NCI-H1694 treated with DMSO at 0.1 percent for 48 hours (cell line): Measurements from ENCODE around the gene GAGE12F.
"Not testable (repeated sequence)": the region's sequence is repeated elsewhere in the genome, so short reads cannot be mapped to it uniquely, and the experiment has no call there.

Experiments
- DNase-seq: peaks from one replicate; lab custom pipeline; 2025; lab: John Stamatoyannopoulos, UW

The GAGE12F gene

DNA sequence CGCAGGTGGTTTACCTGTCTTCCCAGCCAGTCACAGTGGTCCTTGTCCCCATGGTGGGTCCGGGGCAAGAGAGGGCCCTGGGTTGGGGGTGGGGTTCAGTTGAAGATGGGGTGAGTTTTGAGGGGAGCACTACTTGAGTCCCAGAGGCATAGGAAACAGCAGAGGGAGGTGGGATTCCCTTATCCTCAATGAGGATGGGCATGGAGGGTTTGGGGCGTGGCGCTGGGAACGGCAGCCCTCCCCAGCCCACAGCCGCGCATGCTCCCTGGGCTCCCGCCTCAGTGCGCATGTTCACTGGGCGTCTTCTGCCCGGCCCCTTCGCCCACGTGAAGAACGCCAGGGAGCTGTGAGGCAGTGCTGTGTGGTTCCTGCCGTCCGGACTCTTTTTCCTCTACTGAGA lies at the start of gene GAGE12F:
Gene GAGE12F (plus strand): TSS at position 301 of the 400 bp plus-strand sequence. CDS start 1,155 bp downstream, outside the sequence.
- not testable (repeated sequence) for DNase-seq

DNA sequence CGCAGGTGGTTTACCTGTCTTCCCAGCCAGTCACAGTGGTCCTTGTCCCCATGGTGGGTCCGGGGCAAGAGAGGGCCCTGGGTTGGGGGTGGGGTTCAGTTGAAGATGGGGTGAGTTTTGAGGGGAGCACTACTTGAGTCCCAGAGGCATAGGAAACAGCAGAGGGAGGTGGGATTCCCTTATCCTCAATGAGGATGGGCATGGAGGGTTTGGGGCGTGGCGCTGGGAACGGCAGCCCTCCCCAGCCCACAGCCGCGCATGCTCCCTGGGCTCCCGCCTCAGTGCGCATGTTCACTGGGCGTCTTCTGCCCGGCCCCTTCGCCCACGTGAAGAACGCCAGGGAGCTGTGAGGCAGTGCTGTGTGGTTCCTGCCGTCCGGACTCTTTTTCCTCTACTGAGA lies 28.8 kb upstream of the GAGE12F start, which contains the start of gene GAGE12C:
Gene GAGE12C (plus strand): TSS at position 301 of the 400 bp plus-strand sequence. CDS start 1,155 bp downstream, outside the sequence.
- DNase-seq: not testable (repeated sequence)

GRCh38 chrX:49541433-49541832 lies 19.2 kb upstream of the GAGE12F start, which contains the start of gene GAGE12D:
Gene GAGE12D (plus strand): TSS chrX:49541733. CDS start chrX:49542888, 1,155 bp downstream.
- not testable (repeated sequence) for DNase-seq

DNA sequence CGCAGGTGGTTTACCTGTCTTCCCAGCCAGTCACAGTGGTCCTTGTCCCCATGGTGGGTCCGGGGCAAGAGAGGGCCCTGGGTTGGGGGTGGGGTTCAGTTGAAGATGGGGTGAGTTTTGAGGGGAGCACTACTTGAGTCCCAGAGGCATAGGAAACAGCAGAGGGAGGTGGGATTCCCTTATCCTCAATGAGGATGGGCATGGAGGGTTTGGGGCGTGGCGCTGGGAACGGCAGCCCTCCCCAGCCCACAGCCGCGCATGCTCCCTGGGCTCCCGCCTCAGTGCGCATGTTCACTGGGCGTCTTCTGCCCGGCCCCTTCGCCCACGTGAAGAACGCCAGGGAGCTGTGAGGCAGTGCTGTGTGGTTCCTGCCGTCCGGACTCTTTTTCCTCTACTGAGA lies 9.7 kb upstream of the GAGE12F start, which contains the start of gene GAGE12E:
Gene GAGE12E (plus strand): TSS at position 301 of the 400 bp plus-strand sequence. CDS start 1,155 bp downstream, outside the sequence.
- DNase-seq: not testable (repeated sequence)

DNA sequence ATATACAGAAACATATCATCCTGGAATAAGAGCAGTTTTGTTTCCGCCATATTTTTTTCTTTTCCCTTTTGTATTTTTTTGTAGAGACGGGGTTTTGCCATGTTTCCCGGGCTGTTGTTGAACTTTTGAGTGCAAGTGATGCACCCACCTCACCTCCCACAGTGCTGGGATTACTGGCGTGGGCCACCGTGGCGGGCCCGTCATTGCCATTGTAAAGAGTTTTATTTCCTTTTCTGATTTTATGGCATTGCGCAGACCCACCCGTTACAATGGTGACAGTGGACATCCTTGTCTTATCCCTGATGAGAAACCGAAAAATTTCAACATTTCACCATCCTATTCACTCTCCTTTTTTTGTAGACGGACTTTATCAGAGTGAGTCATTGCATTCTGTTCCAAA lies 8.1 kb downstream of the GAGE12F start:
- not testable (repeated sequence) for DNase-seq

DNA sequence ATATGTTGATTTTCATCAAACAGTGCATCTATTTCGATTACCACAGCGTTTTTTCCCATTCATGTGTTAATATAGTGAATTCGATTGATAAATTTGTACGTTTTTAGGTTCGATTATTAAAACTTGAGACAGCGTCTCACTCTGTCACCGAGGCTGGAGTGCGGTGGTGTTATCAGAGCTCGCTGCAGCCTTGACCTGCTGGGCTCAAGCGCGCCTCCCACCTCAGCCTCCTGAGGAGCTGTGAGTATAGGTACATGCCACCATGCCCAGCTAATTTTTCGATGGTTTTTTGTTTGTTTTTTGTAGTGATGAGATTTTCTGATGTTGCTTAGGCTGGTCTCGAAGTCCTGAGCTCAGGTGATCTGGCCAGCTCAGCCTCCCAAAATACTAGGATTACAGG lies 8.5 kb downstream of the GAGE12F start:
- not testable (repeated sequence) for DNase-seq

GRCh38 chrX:49570100-49570499 lies 9.5 kb downstream of the GAGE12F start, which contains the start of gene GAGE12G:
Gene GAGE12G (plus strand): TSS chrX:49570400. CDS start chrX:49571555, 1,155 bp downstream.
- not testable (repeated sequence) for DNase-seq

DNA sequence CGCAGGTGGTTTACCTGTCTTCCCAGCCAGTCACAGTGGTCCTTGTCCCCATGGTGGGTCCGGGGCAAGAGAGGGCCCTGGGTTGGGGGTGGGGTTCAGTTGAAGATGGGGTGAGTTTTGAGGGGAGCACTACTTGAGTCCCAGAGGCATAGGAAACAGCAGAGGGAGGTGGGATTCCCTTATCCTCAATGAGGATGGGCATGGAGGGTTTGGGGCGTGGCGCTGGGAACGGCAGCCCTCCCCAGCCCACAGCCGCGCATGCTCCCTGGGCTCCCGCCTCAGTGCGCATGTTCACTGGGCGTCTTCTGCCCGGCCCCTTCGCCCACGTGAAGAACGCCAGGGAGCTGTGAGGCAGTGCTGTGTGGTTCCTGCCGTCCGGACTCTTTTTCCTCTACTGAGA lies 19.0 kb downstream of the GAGE12F start, which contains the start of gene GAGE12H:
Gene GAGE12H (plus strand): TSS at position 301 of the 400 bp plus-strand sequence. CDS start 1,155 bp downstream, outside the sequence.
- DNase-seq: not testable (repeated sequence)

- DNase-seq: not testable (repeated sequence)
Observed at GRCh38 chrX:49589196-49589595, 28.6 kb downstream of the GAGE12F start, which contains the start of gene GAGE2A. Gene GAGE2A (plus strand): TSS chrX:49589496. CDS start chrX:49590651, 1,155 bp downstream.

DNA sequence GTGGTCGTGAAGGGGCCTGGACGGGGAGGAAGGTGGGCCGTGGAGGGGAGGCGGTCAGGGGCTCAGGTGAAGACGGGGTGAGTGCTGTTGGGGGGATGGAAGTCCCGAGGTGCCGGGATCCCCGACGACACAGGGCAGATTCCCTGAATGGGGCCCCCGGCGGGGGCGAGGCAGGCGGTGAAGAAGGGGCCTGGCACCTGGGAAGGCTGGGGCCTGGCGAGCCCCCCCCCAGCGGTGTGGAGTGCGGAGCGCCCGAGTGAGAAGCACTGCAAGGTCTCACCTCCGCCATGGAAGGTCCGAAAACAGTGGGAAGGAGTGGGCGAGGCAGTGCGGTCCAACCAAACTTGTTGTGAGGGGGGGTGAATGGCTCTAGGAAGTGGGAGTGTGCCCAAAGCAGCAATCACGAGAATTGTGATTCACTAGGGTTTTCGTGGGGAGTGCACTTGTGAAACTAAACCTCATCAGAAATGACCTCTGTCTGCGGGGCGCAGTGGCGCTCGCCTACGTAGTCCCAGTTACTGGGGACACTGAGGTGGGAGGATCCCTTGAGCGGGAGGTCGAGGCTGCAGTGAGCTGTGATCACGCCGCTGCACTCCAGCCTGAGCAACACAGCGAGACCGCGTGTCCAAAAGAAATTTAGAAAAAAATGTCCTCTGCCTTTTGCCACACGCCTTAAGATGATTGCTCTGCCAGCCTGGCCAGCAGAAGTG lies 29.3 kb downstream of the GAGE12F start:
- DNase-seq: not testable (repeated sequence)

- DNase-seq: not testable (repeated sequence)
Observed at GRCh38 chrX:49590488-49590887, 29.8 kb downstream of the GAGE12F start.

GRCh38 chrX:49598720-49599119 lies 38.1 kb downstream of the GAGE12F start, which contains the start of gene GAGE1:
Gene GAGE1 (plus strand): TSS chrX:49599020. CDS start chrX:49600175, 1,155 bp downstream.
- DNase-seq: not testable (repeated sequence)

- DNase-seq: no peak
Observed at GRCh38 chrX:49610718-49611310, 50.2 kb downstream of the GAGE12F start.
